Chondrocyte (in vitro differentiated cells): ENCODE results near the gene BRK1. TPM values are rescaled to one million over a fixed set of nuclear protein-coding genes. Genes with fewer than 3 reads are reported as not detected.

Experiments
- DNase-seq: peaks from one replicate; pipeline ENCODE4 v3.0.0; 2021; ENCODE audit warnings: mixed read lengths, low spot score
- H3K27ac Mint-ChIP-seq: one replicate; pipeline ENCODE4 v1.8.0; 2021; ENCODE audit warnings: mild to moderate bottlenecking, moderate library complexity, mixed read lengths; ENCODE audit not compliant: unreplicated experiment
- H3K27me3 Mint-ChIP-seq: 2 replicates; pipeline ENCODE4 v1.8.0; 2021; ENCODE audit warnings: low read depth, mixed read lengths
- H3K36me3 Mint-ChIP-seq: 2 replicates; pipeline ENCODE4 v1.8.0; 2021; ENCODE audit warnings: low read depth, mixed read lengths
- H3K4me1 Mint-ChIP-seq: 2 replicates; pipeline ENCODE4 v1.8.0; 2021; ENCODE audit warnings: low read depth, mild to moderate bottlenecking, mixed read lengths
- H3K4me3 Mint-ChIP-seq: one replicate; pipeline ENCODE4 v1.8.0; 2021; ENCODE audit warnings: mild to moderate bottlenecking, moderate library complexity, mixed read lengths; ENCODE audit not compliant: unreplicated experiment
- H3K9me3 Mint-ChIP-seq: 2 replicates; pipeline ENCODE4 v1.8.0; 2021; ENCODE audit warnings: low read depth, mixed read lengths
- CTCF ChIP-seq: fragments of 200-600 bp; sonication (generic); IDR thresholded peaks from 2 replicates; pipeline ENCODE4 v1.5.0; 2021; ENCODE audit warnings: antibody characterized with exemption, mild to moderate bottlenecking, moderate library complexity
- total RNA-seq: library from RNA; stranded (reverse); gene quantifications from 3 replicates; pipeline ENCODE4 v1.2.1, GENCODE V29; 2021

Gene BRK1
- total RNA-seq, 1 donor from 2014 or later = 113 TPM

- no peaks in the 10 kb centered on the region for H3K27me3 Mint-ChIP-seq
- no peak for DNase-seq
- H3K27ac Mint-ChIP-seq = no peak overlapping the region
- H3K4me1 Mint-ChIP-seq = no peaks in the 10 kb centered on the region
- no peaks in the 10 kb centered on the region for H3K36me3 Mint-ChIP-seq
- H3K9me3 Mint-ChIP-seq = no peaks in the 10 kb centered on the region
- TF ChIP-seq CTCF = no peak
- no peak overlapping the region for H3K4me3 Mint-ChIP-seq
Observed at GRCh38 chr3:10106919-10107318, 8.6 kb upstream of the BRK1 start.

DNA sequence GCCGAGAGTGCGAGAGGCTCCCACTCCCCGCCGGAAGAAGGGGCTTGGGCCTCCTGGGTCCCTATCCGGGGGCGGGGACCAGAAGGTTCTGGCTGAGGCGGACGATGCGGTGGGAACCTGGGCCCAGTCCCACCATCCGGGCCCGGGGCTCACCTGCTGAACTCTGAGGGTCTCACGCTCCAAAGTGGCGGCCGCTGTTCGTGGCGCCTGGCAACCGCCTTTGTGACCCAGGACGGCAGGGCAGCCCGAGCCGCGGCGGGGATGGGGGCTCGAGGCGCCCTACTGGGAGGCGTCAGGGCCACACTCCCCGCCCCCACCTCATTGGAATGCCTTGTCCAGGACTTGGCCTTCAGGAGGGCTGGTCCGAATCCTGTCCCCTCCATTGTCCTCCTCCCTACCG is 7.4 kb upstream of the BRK1 start, which contains the start of gene FANCD2OS:
Gene FANCD2OS, minus strand, starts transcription at position 165 of the 400 bp plus-strand sequence. CDS start 3,481 bp downstream, outside the sequence.
- H3K27ac Mint-ChIP-seq = no peak within 1 kb of the TSS
- H3K4me3 Mint-ChIP-seq = no peak within 1 kb of the TSS
- DNase-seq = no peak
- no peaks in the 10 kb centered on the region for H3K4me1 Mint-ChIP-seq
- no peaks in the 10 kb centered on the region for H3K27me3 Mint-ChIP-seq
- TF ChIP-seq CTCF = no peak
- H3K36me3 Mint-ChIP-seq = no peaks in the 10 kb centered on the region
- H3K9me3 Mint-ChIP-seq = no peaks in the 10 kb centered on the region

GRCh38 chr3:10116138-10116460 is 624 bp downstream of the BRK1 start:
- TF ChIP-seq CTCF = peak; percentile 20
- H3K27ac Mint-ChIP-seq = peak overlapping the region; percentile 91
- H3K27me3 Mint-ChIP-seq = no peaks in the 10 kb centered on the region
- peaks cover 26% of the 10 kb centered on the region for H3K4me1 Mint-ChIP-seq
- no peaks in the 10 kb centered on the region for H3K9me3 Mint-ChIP-seq
- peak overlapping the region; percentile 100 for H3K4me3 Mint-ChIP-seq
- peaks cover 5% of the 10 kb centered on the region for H3K36me3 Mint-ChIP-seq
- DNase-seq = no peak

DNA sequence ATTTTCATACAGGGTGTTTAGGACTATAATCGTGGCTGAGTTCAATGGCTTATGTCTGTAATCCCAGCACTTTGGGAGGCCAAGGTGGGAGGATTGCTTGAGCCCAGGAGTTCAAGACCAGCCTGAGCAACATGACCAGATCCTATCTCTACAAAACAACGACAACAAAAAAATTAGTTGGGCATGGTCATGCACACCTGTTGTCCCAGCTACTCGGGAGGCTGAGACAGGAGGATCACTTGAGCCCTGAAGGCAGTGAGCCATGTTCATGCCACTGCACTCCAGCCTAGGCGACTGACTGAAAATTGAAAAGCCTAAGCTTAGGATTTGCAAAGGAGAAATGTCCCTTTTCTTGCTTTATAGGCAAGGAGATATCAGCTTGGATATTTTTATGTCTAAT is 1.5 kb downstream of the BRK1 start:
- peak overlapping the region; percentile 100 for H3K4me3 Mint-ChIP-seq
- no peaks in the 10 kb centered on the region for H3K9me3 Mint-ChIP-seq
- no peak overlapping the region for H3K27ac Mint-ChIP-seq
- peaks cover 5% of the 10 kb centered on the region for H3K36me3 Mint-ChIP-seq
- no peak for TF ChIP-seq CTCF
- peaks cover 26% of the 10 kb centered on the region for H3K4me1 Mint-ChIP-seq
- H3K27me3 Mint-ChIP-seq = no peaks in the 10 kb centered on the region
- DNase-seq = no peak

GRCh38 chr3:10119376-10119775 is 3.9 kb downstream of the BRK1 start:
- no peak for TF ChIP-seq CTCF
- no peak for DNase-seq
- Mint-ChIP-seq H3K4me3 (no peak overlapping the region), H3K27me3 (no peaks in the 10 kb centered on the region), H3K9me3 (no peaks in the 10 kb centered on the region), H3K27ac (no peak overlapping the region), H3K36me3 (peaks cover 9% of the 10 kb centered on the region), H3K4me1 (peaks cover 26% of the 10 kb centered on the region)
